NCI-H460 (cell line): ENCODE data around the gene NRIP2. TPM values are rescaled to one million over a fixed set of nuclear protein-coding genes. Genes with fewer than 3 reads are reported as not detected.

Experiments
- DNase-seq: peaks from one replicate; pipeline ENCODE4 v3.0.0-alpha.2; 2016; ENCODE audit warnings: low read depth; ENCODE audit errors: extremely low read depth
- total RNA-seq: library from RNA; depleted of rRNA; stranded (reverse); fragments of >200 nt; shearing (Covaris generic); gene quantifications from 2 replicates; pipeline ENCODE4 v1.2.3, GENCODE V29; 2014; rRNA removed

Gene NRIP2
- total RNA-seq, 1 experiment from 2014 or later, result not detected

DNA sequence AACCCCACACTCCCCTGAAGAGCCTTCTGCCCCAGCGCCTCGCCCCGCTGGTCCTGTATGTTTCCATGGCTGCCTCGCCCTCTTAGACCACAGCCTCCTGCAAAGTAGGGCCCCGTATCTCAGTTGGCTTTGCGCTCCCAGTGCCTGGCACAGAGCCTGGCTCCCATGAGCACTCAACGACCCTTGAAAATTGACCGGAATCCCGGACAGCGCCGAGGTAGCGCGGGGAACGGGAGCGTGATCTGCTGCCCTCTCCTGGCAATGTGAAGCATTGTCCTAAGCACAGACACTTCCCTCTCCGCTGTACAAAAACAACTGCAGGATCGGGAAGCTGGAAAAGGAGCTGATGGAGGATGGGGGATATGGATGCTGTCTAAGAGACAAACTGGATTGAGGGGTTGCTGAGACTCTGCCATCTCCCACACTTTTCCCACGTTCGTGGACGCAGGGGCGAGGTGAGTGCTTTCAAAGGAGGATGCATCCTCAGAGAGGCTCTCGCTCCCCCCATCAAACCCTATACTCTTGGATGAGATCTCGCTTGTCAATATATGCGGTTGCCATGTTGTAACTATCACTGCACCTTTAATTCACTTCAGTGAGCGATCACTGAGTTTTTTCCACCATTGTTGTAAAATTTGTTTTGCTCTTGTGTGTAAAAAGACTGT is 50.8 kb downstream of the NRIP2 start:
- peak; percentile 35 for DNase-seq

DNA sequence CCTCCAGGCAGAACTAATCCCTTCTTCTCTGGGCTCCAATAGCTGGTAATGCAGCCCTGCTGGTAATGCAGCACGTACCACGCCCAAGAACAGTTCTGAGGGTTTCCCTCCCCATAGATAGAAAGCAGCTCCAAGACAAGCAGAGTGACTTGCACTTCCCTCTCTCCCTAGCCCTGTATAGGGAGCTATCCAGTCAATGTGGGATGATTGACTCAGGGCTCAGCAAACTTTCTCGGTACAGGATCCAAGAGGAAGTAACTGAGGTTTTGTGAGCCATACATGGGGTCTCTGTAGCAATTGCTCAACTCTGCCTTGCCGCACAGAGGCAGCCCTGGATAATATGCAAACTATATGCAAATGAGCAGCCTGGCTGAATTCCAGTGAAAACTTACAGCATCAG is 55.6 kb downstream of the NRIP2 start:
- no peak for DNase-seq

DNA sequence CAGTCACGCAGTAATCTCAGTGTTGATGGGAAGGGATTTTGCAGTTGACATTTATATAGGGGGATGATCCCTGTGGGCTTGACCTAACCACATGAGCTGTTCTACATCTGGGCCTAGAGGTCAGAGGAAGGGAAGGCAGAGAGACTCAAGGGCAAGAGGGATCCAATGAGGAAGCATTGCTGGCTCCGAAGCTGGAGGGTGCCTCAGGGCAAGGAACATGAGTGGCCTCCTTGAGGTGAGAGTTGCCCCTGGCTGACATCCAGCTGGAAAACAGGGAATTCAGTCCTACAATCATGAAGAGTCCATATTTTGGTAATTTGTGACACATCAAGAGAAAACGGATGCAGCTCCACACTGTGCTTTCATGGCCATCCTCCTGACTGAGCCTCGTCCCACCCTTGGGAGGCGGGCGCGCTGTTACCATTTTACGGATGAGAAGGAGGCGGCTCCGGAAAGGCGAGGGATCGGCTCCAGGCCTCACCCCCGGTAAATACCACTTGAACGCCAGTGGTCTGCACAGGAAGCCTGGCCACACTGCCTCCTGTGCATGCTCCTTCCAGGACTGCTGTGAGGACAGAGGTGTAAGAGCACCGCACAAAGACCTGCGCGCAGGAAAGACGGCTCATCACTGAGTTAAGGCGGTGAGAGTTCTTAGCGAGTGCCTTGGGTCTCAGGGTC is 58.6 kb downstream of the NRIP2 start:
- DNase-seq, result no peak

DNA sequence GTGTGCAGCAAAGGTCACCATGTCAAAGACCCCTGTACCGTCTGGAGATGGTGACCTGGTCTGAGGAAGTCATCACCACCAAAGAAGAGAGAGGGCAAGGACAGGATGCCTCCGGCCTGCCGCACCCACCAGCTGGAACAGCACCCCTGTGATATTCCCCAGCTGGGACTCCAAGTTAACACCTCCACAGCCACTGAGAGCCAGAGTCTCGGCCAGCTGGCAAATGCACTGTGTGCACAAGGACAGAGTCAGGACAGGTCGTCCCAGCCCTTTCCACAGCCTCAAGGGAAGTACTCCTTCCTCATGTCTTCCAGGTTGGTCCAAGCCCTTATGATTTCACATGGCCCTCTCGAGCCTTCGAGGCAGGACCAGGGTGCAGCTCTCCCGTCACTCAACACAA is 59.4 kb downstream of the NRIP2 start:
- DNase-seq, result no peak

Other genes with a start within 250 kb of the NRIP2 start
- gene FKBP4, start 40.1 kb downstream of the NRIP2 start, total RNA-seq, result 41.8 and 47.7 TPM in 2 replicates
- 8.7 and 10.0 TPM in 2 replicates for gene ITFG2, start 22.4 kb downstream of the NRIP2 start, total RNA-seq
- gene TEX52, start 22.0 kb upstream of the NRIP2 start, total RNA-seq, result not detected in 2 replicates
- gene FOXM1, start 42.1 kb upstream of the NRIP2 start, total RNA-seq, result 23.8 and 28.1 TPM in 2 replicates
- 39.5 and 41.2 TPM in 2 replicates for gene RHNO1, start 42.2 kb upstream of the NRIP2 start, total RNA-seq
- 15.2 and 17.6 TPM in 2 replicates for gene TULP3, start 55.9 kb upstream of the NRIP2 start, total RNA-seq
- gene TEAD4, start 124.4 kb upstream of the NRIP2 start, total RNA-seq, result 18.3 and 22.9 TPM in 2 replicates
- gene TSPAN9, start 242.3 kb upstream of the NRIP2 start, total RNA-seq, result 3.2 and 7.0 TPM in 2 replicates